Fibroblast of villous mesenchyme (primary cell): ENCODE data around the gene ACAD8. TPM values are rescaled to one million over a fixed set of nuclear protein-coding genes. Genes with fewer than 3 reads are reported as not detected.

Experiments used
- DNase-seq: peaks from one replicate; pipeline ENCODE4 v3.0.0-alpha.2; 2010; ENCODE audit warnings: low read depth
- H3K4me3 ChIP-seq: 2 replicates; pipeline ENCODE4 v1.5.1; 2011; ENCODE audit warnings: low read depth, mild to moderate bottlenecking, low read length
- CTCF ChIP-seq: IDR thresholded peaks from 2 replicates; pipeline ENCODE4 v1.5.1; 2012; ENCODE audit warnings: low read depth, mild to moderate bottlenecking, low read length; ENCODE audit not compliant: insufficient read depth
- total RNA-seq: library from RNA; depleted of rRNA; stranded (reverse); fragments of >200 nt; gene quantifications from 2 replicates; pipeline ENCODE4 v1.2.3, GENCODE V29; 2012

The ACAD8 gene
- total RNA-seq, 1 donor = 16.4 TPM

GRCh38 chr11:134257101-134257500, 3.7 kb downstream of the ACAD8 start:
- TF ChIP-seq CTCF = no peak
- DNase-seq = no peak
- no peak overlapping the region for H3K4me3 ChIP-seq

- DNase-seq = no peak
- no peak overlapping the region for H3K4me3 ChIP-seq
- no peak for TF ChIP-seq CTCF
Measured at GRCh38 chr11:134258577-134258976, 5.2 kb downstream of the ACAD8 start.

- no peak for DNase-seq
- TF ChIP-seq CTCF = no peak
Measured at GRCh38 chr11:134260503-134260902, 7.1 kb downstream of the ACAD8 start.

GRCh38 chr11:134260983-134261382, 7.6 kb downstream of the ACAD8 start:
- DNase-seq = no peak
- TF ChIP-seq CTCF = no peak
- no peak overlapping the region for H3K4me3 ChIP-seq

More at GRCh38 chr11:134260503-134260902, 7.1 kb downstream of the ACAD8 start:
- H3K4me3 ChIP-seq = no peak overlapping the region

GRCh38 chr11:134261626-134262488, 8.5 kb downstream of the ACAD8 start:
- no peak for DNase-seq
- TF ChIP-seq CTCF = peak; percentile 66
- no peak overlapping the region for H3K4me3 ChIP-seq

- TF ChIP-seq CTCF = no peak
- DNase-seq = no peak
Measured at GRCh38 chr11:134264966-134265764, 11.8 kb downstream of the ACAD8 start.

More at GRCh38 chr11:134264966-134265764, 11.8 kb downstream of the ACAD8 start:
- H3K4me3 ChIP-seq = no peak overlapping the region
